Stimulated activated CD4-positive, alpha-beta T cell treated with anti-CD3 and anti-CD28 coated beads, Interleukin-12 subunit alpha, Interleukin-12 subunit beta, amount 100 ng/mL, for 48 hours (primary cell): ENCODE results near the gene MT1G.
"Not testable (repeated sequence)": the region's sequence is repeated elsewhere in the genome, so short reads cannot be mapped to it uniquely, and the experiment has no call there.

Experiments
- DNase-seq, 3 donors: peaks; one replicate each; pipeline ENCODE4 v3.0.0-alpha.2; 2020; ENCODE audit warnings: low read depth in 2 of 3, low spot score in 1 of 3

The MT1G gene

GRCh38 chr16:56665286-56666261 is 2.3 kb downstream of the MT1G start:
- DNase-seq = not testable (repeated sequence)

- DNase-seq = no peak
Observed at GRCh38 chr16:56664506-56664905, 3.4 kb downstream of the MT1G start.

- DNase-seq = no peak
Observed at GRCh38 chr16:56662357-56663354, 5.2 kb downstream of the MT1G start.

- no peak for DNase-seq
Observed at GRCh38 chr16:56658327-56658875, 9.5 kb downstream of the MT1G start.

- peak in 2 of 3 donors; percentile 57 to 60 for DNase-seq
Observed at GRCh38 chr16:56657555-56658326, 10.1 kb downstream of the MT1G start, which contains the start of gene MT1F. MT1F (plus strand) TSS chr16:56657959; CDS start chr16:56658059, 100 bp downstream.

GRCh38 chr16:56653218-56653617 is 14.6 kb downstream of the MT1G start:
- no peak for DNase-seq

GRCh38 chr16:56652600-56652999 is 15.3 kb downstream of the MT1G start:
- DNase-seq = no peak

- no peak for DNase-seq
Observed at GRCh38 chr16:56651586-56651985, 16.3 kb downstream of the MT1G start, which contains the start of gene MT1B. MT1B (plus strand) TSS chr16:56651886; CDS start chr16:56651954, 68 bp downstream.

- DNase-seq = no peak
Observed at GRCh38 chr16:56649820-56650219, 18.0 kb downstream of the MT1G start.

GRCh38 chr16:56649271-56649670 is 18.6 kb downstream of the MT1G start:
- DNase-seq = no peak

- DNase-seq = no peak
Observed at GRCh38 chr16:56647641-56648431, 20.0 kb downstream of the MT1G start.

GRCh38 chr16:56645838-56646237 is 22.0 kb downstream of the MT1G start:
- no peak for DNase-seq

GRCh38 chr16:56645311-56645710 is 22.6 kb downstream of the MT1G start:
- DNase-seq = no peak

- DNase-seq = no peak
Observed at GRCh38 chr16:56643833-56644232, 24.0 kb downstream of the MT1G start.

- DNase-seq = peak; percentile 58 to 80 (median 59)
Observed at GRCh38 chr16:56643080-56643778, 24.6 kb downstream of the MT1G start.

GRCh38 chr16:56641166-56641565 is 26.7 kb downstream of the MT1G start:
- no peak for DNase-seq

GRCh38 chr16:56640076-56640475 is 27.8 kb downstream of the MT1G start:
- no peak for DNase-seq

- DNase-seq = no peak
Observed at GRCh38 chr16:56639045-56639444, 28.8 kb downstream of the MT1G start.
